Measurements from ENCODE around the gene UBQLN1. TPM values are rescaled to one million over a fixed set of nuclear protein-coding genes. Genes with fewer than 3 reads are reported as not detected.

Gene UBQLN1
- total RNA-seq, 1 experiment from 2014 or later = 169 TPM

DNA sequence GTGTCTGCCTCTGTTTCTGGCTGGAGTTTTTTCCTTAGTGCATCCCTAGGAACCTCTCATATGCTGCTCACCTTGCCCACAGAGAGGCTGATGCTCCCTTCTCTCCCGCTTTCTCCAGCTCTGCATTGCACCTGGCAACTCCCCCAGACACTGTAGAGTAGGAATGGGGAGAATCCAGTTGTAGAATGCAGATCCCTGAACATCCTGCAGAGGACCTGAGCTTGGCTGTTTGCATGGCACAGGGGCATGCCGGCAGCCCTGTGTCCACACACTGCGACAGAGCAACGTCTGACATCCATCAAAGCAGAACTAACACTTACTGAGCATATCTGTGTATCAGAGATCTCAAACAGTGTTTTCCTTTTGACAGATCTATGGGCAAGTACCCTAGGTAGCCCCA lies 65.0 kb downstream of the UBQLN1 start:
- Mint-ChIP-seq H3K9me3 (ENCODE audit: unreplicated experiment) (no peaks in the 10 kb centered on the region), H3K4me3 (ENCODE audit: unreplicated experiment) (no peak overlapping the region), H3K27me3 (ENCODE audit: insufficient read depth, unreplicated experiment) (no peaks in the 10 kb centered on the region), H3K4me1 (ENCODE audit: insufficient read depth, unreplicated experiment) (no peaks in the 10 kb centered on the region), H3K27ac (ENCODE audit: low read depth, unreplicated experiment) (no peak overlapping the region), H3K36me3 (ENCODE audit: insufficient read depth, unreplicated experiment) (peaks cover 5% of the 10 kb centered on the region)
- DNase-seq (ENCODE audit: unreplicated experiment) = no peak
- no TSS peak for BruUV-seq (replicated peaks)
- TF ChIP-seq, protein P1, sequence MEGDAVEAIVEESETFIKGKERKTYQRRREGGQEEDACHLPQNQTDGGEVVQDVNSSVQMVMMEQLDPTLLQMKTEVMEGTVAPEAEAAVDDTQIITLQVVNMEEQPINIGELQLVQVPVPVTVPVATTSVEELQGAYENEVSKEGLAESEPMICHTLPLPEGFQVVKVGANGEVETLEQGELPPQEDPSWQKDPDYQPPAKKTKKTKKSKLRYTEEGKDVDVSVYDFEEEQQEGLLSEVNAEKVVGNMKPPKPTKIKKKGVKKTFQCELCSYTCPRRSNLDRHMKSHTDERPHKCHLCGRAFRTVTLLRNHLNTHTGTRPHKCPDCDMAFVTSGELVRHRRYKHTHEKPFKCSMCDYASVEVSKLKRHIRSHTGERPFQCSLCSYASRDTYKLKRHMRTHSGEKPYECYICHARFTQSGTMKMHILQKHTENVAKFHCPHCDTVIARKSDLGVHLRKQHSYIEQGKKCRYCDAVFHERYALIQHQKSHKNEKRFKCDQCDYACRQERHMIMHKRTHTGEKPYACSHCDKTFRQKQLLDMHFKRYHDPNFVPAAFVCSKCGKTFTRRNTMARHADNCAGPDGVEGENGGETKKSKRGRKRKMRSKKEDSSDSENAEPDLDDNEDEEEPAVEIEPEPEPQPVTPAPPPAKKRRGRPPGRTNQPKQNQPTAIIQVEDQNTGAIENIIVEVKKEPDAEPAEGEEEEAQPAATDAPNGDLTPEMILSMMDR (IDR thresholded peaks at IDR 0.05; ENCODE audit: unreplicated experiment) = no peak
- ChIA-PET CTCF (no interaction called here), POLR2A (no interaction called here)
- intact Hi-C loops (cut with micrococcal nuclease) = no loop called here

DNA sequence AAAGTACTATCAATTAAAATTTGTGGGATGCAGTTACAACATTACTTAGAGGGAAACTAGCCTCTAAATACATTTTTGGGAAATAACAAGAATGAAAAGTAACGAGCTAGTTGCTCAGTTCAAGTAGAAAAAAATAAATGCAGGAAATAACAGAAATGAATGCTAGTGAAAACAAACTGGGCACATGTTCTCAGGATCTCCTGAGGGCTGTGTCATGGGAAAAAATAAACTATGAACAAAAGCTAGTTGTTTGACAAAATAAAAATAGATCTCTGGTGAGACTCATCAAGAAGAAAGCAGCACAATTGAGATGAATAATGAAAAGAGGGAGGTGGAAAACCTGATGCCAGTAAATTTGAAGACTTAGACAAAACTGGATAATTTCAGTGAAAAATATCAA lies 68.5 kb downstream of the UBQLN1 start:
- CTCF ChIA-PET = interaction anchor here (3.3 to 3.6 kb wide), 2 partner anchors 10 to 18 kb away, joined by 17 to 18 read pairs; no protein-coding TSS in a partner anchor
- no TSS peak for BruUV-seq (replicated peaks)
- Mint-ChIP-seq H3K4me3 (ENCODE audit: unreplicated experiment) (no peak overlapping the region), H3K36me3 (ENCODE audit: insufficient read depth, unreplicated experiment) (no peaks in the 10 kb centered on the region), H3K9me3 (ENCODE audit: unreplicated experiment) (no peaks in the 10 kb centered on the region), H3K27ac (ENCODE audit: low read depth, unreplicated experiment) (no peak overlapping the region), H3K4me1 (ENCODE audit: insufficient read depth, unreplicated experiment) (no peaks in the 10 kb centered on the region), H3K27me3 (ENCODE audit: insufficient read depth, unreplicated experiment) (no peaks in the 10 kb centered on the region)
- POLR2A ChIA-PET = interaction anchor here (0.9 to 1.6 kb wide), 3 partner anchors 16 to 68 kb away, joined by 3 to 5 read pairs (median 5); partner anchors contain the start of gene UBQLN1
- TF ChIP-seq, protein P1 (IDR thresholded peaks at IDR 0.05; ENCODE audit: unreplicated experiment) = no peak
- intact Hi-C loops (cut with micrococcal nuclease) = no loop called here
- no peak for DNase-seq (ENCODE audit: unreplicated experiment)

DNA sequence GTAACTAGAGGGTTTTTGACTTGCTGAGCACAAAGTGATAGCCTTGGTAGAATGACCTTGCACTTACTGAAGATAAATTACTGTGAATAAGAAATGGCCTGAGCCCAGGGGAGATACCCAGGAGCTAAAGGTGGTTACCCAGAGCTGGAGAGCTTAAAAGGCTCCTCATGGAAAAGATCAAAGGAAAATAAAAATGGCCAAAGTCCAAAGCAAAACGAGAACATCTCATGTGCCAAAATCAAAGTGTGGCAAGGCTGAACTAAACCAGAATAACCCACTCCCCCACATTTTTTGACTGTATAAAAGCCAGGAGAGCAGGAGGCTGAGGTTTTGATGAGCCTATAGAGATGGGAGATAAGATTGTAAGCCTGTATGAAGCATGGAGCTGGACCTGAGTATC lies 70.4 kb downstream of the UBQLN1 start:
- H3K36me3 Mint-ChIP-seq (ENCODE audit: insufficient read depth, unreplicated experiment) = peaks cover 1% of the 10 kb centered on the region
- no peak for DNase-seq (ENCODE audit: unreplicated experiment)
- H3K9me3 Mint-ChIP-seq (ENCODE audit: unreplicated experiment) = no peaks in the 10 kb centered on the region
- no peak overlapping the region for H3K4me3 Mint-ChIP-seq (ENCODE audit: unreplicated experiment)
- ChIA-PET CTCF (interaction anchor here (0.6 to 1.6 kb wide), 3 partner anchors 7 to 16 kb away, joined by 3 to 6 read pairs (median 6); partner anchors contain the start of gene IDNK), POLR2A (interaction anchor here (0.6 to 1.0 kb wide), 2 partner anchors 70 to 283 kb away, joined by 3 read pairs; no protein-coding TSS in a partner anchor)
- no peak overlapping the region for H3K27ac Mint-ChIP-seq (ENCODE audit: low read depth, unreplicated experiment)
- TF ChIP-seq, protein P1 (IDR thresholded peaks at IDR 0.05; ENCODE audit: unreplicated experiment) = no peak
- H3K27me3 Mint-ChIP-seq (ENCODE audit: insufficient read depth, unreplicated experiment) = no peaks in the 10 kb centered on the region
- BruUV-seq (replicated peaks) = no TSS peak
- intact Hi-C loops (cut with micrococcal nuclease) = no loop called here
- H3K4me1 Mint-ChIP-seq (ENCODE audit: insufficient read depth, unreplicated experiment) = no peaks in the 10 kb centered on the region

DNA sequence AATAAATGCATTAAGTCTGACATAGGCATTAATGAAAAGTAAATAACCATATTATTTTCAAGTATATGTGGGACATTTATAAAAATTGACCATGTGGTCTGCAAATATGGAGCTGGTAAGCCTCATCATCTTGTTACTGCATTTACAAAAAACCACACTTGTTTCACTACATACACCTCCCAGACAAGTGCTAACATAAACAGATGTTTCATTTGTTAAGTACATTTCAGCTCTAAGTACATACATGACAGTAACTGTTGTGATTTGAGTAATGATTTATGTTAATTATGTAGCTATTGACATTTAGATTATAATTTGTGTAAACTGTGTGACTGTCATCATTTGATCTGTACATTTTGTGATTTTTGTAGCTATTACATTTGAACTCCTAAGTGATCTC lies 70.9 kb downstream of the UBQLN1 start:
- H3K27ac Mint-ChIP-seq (ENCODE audit: low read depth, unreplicated experiment) = no peak overlapping the region
- no TSS peak for BruUV-seq (replicated peaks)
- no peak for DNase-seq (ENCODE audit: unreplicated experiment)
- H3K27me3 Mint-ChIP-seq (ENCODE audit: insufficient read depth, unreplicated experiment) = no peaks in the 10 kb centered on the region
- peaks cover 4% of the 10 kb centered on the region for H3K36me3 Mint-ChIP-seq (ENCODE audit: insufficient read depth, unreplicated experiment)
- H3K4me3 Mint-ChIP-seq (ENCODE audit: unreplicated experiment) = no peak overlapping the region
- ChIA-PET CTCF (interaction anchor here (0.6 to 1.6 kb wide), 3 partner anchors 8 to 16 kb away, joined by 3 to 6 read pairs (median 6); no protein-coding TSS in a partner anchor), POLR2A (interaction anchor here (0.6 to 1.0 kb wide), 2 partner anchors 70 to 284 kb away, joined by 3 read pairs; no protein-coding TSS in a partner anchor)
- TF ChIP-seq, protein P1 (IDR thresholded peaks at IDR 0.05; ENCODE audit: unreplicated experiment) = no peak
- no peaks in the 10 kb centered on the region for H3K9me3 Mint-ChIP-seq (ENCODE audit: unreplicated experiment)
- H3K4me1 Mint-ChIP-seq (ENCODE audit: insufficient read depth, unreplicated experiment) = no peaks in the 10 kb centered on the region
- intact Hi-C loops (cut with micrococcal nuclease) = no loop called here

Data from MCF 10A (cell line).